Lower leg skin (tissue), 3 donors: ENCODE measurements around the gene ULK3.

Experiments used
- CTCF ChIP-seq, 3 donors: fragments of 450-650 bp; IDR thresholded peaks; one replicate each; pipeline ENCODE4 v1.5.1; 2016; ENCODE audit warnings: antibody characterized with exemption in 3 of 3, mild to moderate bottlenecking in 3 of 3, moderate library complexity in 2 of 3
- POLR2A ChIP-seq, 2 donors: fragments of 450-650 bp; IDR thresholded peaks; one replicate each; pipeline ENCODE4 v1.6.1; 2016 to 2017; ENCODE audit warnings: antibody characterized with exemption in 2 of 2, mild to moderate bottlenecking in 1 of 2, moderate library complexity in 1 of 2

DNA sequence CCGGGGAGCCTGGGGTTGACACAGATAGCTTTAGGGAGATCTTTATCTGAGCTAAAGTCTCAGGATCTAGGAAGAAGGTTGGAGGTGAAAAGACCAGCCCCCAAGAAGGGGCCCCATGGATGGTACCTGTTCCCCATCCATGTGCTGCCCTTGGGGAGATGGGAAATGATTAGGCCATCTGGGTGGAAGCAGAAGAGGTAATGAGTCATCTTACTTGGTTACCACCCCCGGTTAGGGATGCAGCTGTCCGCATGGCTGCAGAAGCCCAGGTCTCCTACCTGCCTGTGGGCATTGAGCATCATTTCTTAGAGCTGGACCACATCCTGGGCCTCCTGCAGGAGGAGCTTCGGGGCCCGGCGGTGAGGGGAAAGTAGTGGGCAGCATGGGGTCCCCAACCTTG lies 19.6 kb downstream of the ULK3 start:
- no peak for TF ChIP-seq CTCF (IDR thresholded peaks at IDR 0.05)
- TF ChIP-seq POLR2A (IDR thresholded peaks at IDR 0.05), result no peak
